HG02678 (cell line): ENCODE data around the gene DHX34.
"Not testable (repeated sequence)": the region's sequence is repeated elsewhere in the genome, so short reads cannot be mapped to it uniquely, and the experiment has no call there.

Experiments
- ATAC-seq: cut with Tn5 transposase; IDR thresholded peaks from one replicate; pipeline ENCODE4 v1.9.1; 2021; ENCODE audit warnings: mild to moderate bottlenecking, moderate library complexity; ENCODE audit not compliant: unreplicated experiment

Gene DHX34

DNA sequence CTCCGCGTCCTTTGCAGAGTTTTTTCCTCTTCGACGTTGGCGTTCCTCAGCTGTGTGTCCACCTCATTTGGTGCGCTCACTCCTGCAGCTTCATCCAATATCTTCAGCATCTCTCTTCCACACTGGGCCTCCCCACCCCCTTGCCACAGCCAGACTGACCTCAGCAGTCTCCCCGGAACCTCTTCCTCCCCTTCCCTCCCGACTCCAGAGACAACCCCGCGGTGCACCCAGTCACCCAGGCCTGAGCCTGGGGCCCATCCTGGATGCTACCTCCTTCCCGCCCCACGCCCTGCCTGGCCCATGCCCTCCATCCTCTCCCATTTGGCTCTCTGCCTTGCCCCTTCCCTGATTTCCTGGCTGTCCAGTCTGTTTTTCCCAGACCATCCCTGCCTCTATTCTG, 25.2 kb upstream of the DHX34 start:
- no peak for ATAC-seq

DNA sequence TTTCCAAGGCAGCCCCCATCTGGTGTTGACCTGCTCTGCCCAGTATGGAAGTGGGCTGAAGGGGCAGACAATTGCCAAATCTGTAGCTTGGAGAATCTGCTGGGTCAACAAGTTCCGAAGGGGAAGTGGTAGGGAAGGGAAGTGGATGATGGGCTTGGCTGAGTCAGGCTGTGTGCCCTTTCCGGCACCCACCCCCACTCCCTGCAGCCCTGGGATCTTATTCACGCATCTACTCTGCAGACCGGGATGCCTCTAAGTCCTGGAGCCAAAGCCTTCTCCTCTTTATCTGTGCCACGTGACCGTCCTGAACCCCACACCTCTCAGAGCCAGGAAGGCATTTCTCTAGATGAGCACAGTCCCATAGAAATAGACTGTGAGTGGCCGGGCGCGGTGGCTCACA, 24.6 kb upstream of the DHX34 start:
- ATAC-seq = no peak

DNA sequence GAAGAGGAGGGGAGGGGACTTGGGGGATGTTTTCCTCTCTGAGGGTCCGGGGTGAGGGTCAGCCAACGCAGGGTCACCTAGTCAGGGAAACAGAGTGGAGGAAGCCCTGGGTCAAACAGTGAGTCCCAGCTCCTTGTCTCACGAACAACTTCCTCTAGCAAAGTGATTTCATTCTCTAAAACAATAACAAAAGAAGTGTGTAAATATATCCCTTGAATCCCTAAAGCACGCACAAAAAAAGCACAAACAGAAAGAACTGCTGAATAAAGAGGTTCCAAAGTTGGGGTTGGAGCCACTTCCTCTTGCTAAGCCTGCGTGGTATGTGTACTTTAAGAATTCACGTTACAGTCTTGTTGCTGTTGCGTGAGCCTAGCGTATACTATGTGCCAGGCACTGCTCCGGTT, 18.6 kb upstream of the DHX34 start:
- no peak for ATAC-seq

- no peak for ATAC-seq
Observed at GRCh38 chr19:47331490-47331889, 17.6 kb upstream of the DHX34 start.

DNA sequence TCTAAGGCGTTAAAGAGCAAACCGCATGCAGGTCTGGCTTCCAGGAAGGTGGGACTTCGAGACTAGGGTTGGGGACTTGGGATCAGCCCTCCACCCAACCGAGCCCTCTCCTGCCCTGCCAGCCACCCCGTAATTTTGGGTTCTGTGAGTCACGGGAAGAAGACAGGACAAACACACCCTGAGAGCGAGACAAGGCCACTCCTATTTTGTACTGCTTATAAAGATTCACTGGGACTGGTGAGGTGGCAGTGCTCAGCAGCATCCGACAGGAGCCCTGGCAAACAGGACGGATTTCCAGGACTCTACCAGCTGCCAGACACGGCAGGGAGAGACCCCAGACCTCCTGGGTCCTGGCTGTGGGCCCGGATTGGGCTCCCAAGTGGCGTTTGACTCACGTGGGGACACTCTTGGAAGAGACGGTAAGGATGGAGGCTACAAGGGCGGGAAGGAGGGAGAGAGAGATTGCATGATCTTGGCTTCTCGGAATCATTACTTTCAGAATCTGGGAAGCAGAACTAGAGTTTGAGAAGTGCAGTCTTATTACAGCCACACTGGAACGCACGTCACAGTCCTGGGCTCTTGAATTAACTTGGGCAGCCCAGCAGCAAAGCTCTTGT, 17.1 kb upstream of the DHX34 start, which contains the start of gene C5AR2:
C5AR2 (plus strand) TSS at position 245 of the 617 bp plus-strand sequence. CDS start 8,625 bp downstream, outside the sequence.
- ATAC-seq = no peak

- not testable (repeated sequence) for ATAC-seq
Observed at GRCh38 chr19:47336765-47337718, 12.1 kb upstream of the DHX34 start.

- no peak for ATAC-seq
Observed at GRCh38 chr19:47339196-47339880, 9.8 kb upstream of the DHX34 start.

DNA sequence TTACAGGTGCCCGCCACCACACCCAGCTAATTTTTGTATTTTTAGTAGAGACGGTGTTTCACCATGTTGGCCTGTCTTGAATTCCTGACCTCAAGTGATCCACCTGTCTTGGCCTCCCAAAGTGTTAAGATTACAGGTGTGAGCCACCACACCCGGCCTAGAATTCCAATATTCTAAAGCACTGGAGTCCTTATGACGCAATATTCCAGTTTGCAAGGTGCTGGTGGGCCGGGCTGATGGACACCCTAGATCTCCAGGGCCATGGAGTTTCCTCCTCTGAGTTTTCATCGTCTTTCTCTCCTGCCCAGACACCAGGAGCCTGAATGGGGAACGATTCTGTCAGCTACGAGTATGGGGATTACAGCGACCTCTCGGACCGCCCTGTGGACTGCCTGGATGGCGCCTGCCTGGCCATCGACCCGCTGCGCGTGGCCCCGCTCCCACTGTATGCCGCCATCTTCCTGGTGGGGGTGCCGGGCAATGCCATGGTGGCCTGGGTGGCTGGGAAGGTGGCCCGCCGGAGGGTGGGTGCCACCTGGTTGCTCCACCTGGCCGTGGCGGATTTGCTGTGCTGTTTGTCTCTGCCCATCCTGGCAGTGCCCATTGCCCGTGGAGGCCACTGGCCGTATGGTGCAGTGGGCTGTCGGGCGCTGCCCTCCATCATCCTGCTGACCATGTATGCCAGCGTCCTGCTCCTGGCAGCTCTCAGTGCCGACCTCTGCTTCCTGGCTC, 8.5 kb upstream of the DHX34 start:
- ATAC-seq = no peak

GRCh38 chr19:47341734-47342133, 7.4 kb upstream of the DHX34 start:
- no peak for ATAC-seq

DNA sequence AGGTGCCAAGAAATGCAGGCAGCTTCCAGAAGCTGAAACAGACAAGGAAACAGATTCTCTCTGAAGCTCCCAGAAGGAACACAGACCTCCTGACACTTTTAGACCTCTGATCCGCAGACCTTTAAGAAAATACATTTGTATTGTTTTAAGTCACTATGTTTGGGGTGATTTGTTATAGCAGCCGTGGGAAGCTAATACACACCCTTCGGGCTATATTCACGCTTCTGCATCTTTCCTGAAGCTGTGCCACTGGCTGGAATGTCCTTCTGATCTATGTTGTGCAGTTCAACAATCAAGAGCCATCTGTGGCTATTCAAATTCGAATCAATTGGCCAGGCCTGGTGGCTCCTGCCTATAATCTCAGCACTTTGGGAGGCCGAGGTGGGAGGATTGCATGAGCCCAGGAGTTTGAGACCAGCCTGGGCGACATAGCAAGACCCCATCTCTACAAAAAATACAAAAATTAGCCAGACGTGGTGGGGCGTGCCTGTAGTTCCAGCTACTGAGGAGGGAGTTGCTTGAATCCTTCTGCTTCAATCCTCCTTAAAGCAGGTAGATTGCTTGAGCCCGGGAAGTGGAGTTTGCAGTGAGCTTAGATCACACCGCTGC, 5.8 kb upstream of the DHX34 start:
- no peak for ATAC-seq

- no peak for ATAC-seq
Observed at GRCh38 chr19:47344425-47344824, 4.7 kb upstream of the DHX34 start.

GRCh38 chr19:47346024-47346423, 3.1 kb upstream of the DHX34 start:
- not testable (repeated sequence) for ATAC-seq

GRCh38 chr19:47350630-47351029, 1.5 kb downstream of the DHX34 start:
- ATAC-seq = no peak

GRCh38 chr19:47351548-47351947, 2.4 kb downstream of the DHX34 start:
- no peak for ATAC-seq

DNA sequence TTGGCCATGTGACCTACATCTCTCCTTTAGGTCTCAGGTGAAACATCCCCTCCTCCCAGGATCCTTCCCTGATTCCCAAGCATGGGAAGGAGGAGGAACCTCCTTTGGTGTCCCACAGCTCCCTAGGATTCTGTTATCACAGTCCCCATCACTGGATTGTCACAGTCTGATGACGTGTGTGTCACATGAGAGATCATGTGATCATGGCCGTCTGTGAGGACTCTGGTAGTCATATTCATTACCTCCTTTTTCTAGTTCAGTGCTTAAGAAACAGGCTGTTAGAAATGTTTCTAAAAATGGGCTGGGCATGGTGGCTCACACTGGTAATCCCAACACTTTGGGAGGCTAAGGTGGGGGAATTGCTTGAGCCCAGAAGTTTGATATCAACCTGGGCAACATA, 3.0 kb downstream of the DHX34 start:
- ATAC-seq = no peak

- ATAC-seq = no peak
Observed at GRCh38 chr19:47353307-47353712, 4.2 kb downstream of the DHX34 start.

- ATAC-seq = no peak
Observed at GRCh38 chr19:47356900-47357299, 7.8 kb downstream of the DHX34 start.

DNA sequence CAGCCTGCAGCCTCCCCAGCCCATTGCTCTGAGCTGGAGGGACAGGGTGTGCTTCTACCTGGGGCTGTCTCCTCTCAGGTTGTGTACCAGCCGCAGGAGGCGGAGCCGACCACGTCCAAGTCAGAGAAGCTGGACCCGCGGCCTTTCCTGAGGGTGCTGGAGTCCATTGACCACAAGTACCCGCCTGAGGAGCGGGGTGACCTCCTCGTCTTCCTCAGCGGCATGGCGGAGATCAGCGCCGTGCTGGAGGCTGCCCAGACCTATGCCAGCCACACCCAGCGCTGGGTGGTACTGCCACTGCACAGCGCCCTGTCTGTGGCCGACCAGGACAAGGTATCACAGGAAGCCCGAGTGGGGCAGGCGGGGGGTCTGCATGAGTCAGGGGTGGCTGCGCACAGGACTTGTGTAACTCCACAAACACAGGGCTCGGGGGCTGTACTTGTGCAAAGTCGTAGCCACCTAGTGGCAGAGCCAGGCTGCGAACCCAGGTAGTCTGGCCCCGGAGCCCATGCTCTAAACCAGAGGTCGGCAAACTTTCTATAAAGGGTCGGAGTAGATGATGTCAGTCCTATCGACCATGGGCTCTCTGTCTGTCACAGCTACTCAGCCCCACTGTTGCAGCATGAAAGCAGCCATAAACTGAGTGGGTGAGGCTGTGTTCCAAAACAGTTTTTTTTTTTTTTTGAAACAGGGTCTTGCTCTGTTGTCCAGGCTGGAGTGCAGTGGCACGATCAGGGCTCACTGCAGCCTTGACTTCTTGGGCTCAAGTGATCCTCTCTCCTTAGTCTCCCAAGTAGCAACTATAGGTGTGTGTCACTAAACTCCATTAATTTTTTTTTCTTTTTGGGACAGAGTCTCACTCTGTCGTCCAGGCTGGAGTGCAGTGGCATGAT, 8.9 kb downstream of the DHX34 start:
- ATAC-seq = no peak

- no peak for ATAC-seq
Observed at GRCh38 chr19:47358936-47359335, 9.8 kb downstream of the DHX34 start.
